Parathyroid adenoma (tissue), 2 donors: ENCODE data around the gene RAPGEF4.

ENCODE experiments used
- H2AFZ ChIP-seq: fragments of 300-600 bp; sonication (generic); one replicate; pipeline ENCODE4 v1.7.0; 2017; ENCODE audit warnings: antibody characterized with exemption, mild to moderate bottlenecking
- H3K27ac ChIP-seq: fragments of 300-600 bp; sonication (generic); one replicate; pipeline ENCODE4 v1.7.0; 2017
- H3K27me3 ChIP-seq: fragments of 300-600 bp; sonication (generic); one replicate; pipeline ENCODE4 v1.7.0; 2017; ENCODE audit warnings: low read length; ENCODE audit not compliant: control insufficient read depth, insufficient read depth
- H3K36me3 ChIP-seq: fragments of 300-600 bp; sonication (generic); one replicate; pipeline ENCODE4 v1.7.0; 2017; ENCODE audit warnings: low read length; ENCODE audit not compliant: control insufficient read depth, insufficient read depth
- H3K4me1 ChIP-seq: fragments of 300-600 bp; sonication (generic); one replicate; pipeline ENCODE4 v1.7.0; 2017; ENCODE audit warnings: control low read depth
- H3K4me2 ChIP-seq: fragments of 300-600 bp; sonication (generic); one replicate; pipeline ENCODE4 v1.7.0; 2017; ENCODE audit warnings: low read length
- H3K4me3 ChIP-seq: fragments of 300-600 bp; sonication (generic); one replicate; pipeline ENCODE4 v1.7.0; 2017; ENCODE audit warnings: low read depth, low read length
- H3K79me2 ChIP-seq: fragments of 300-600 bp; sonication (generic); one replicate; pipeline ENCODE4 v1.7.0; 2017; ENCODE audit warnings: control low read depth
- H3K9ac ChIP-seq: fragments of 300-600 bp; sonication (generic); one replicate; pipeline ENCODE4 v1.7.0; 2017; ENCODE audit warnings: mild to moderate bottlenecking
- H3K9me3 ChIP-seq: fragments of 300-600 bp; sonication (generic); one replicate; pipeline ENCODE4 v1.7.0; 2017; ENCODE audit warnings: low read length; ENCODE audit not compliant: control insufficient read depth
- CTCF ChIP-seq: fragments of 300-600 bp; sonication (generic); IDR thresholded peaks from one replicate; pipeline ENCODE4 v1.7.0; 2017; ENCODE audit warnings: antibody characterized with exemption, mild to moderate bottlenecking
- donor health status: primary hyperparathyroidism.

RAPGEF4 gene

GRCh38 chr2:172926785-172927640 lies 191.4 kb downstream of the RAPGEF4 start:
- Histone ChIP-seq H3K79me2 (peaks cover 2% of the 10 kb centered on the region), H2AFZ (no peak overlapping the region), H3K9ac (no peak overlapping the region), H3K27ac (no peak overlapping the region), H3K9me3 (no peaks in the 10 kb centered on the region), H3K36me3 (no peaks in the 10 kb centered on the region), H3K27me3 (no peaks in the 10 kb centered on the region), H3K4me2 (no peak overlapping the region), H3K4me3 (no peak overlapping the region), H3K4me1 (peaks cover 13% of the 10 kb centered on the region)
- TF ChIP-seq CTCF, result no peak

GRCh38 chr2:172927641-172928357 lies 192.2 kb downstream of the RAPGEF4 start:
- Histone ChIP-seq H3K9ac (no peak overlapping the region), H3K79me2 (no peaks in the 10 kb centered on the region), H3K27me3 (no peaks in the 10 kb centered on the region), H3K4me3 (no peak overlapping the region), H3K4me2 (no peak overlapping the region), H3K36me3 (no peaks in the 10 kb centered on the region), H3K27ac (no peak overlapping the region), H2AFZ (no peak overlapping the region), H3K4me1 (peaks cover 5% of the 10 kb centered on the region), H3K9me3 (no peaks in the 10 kb centered on the region)
- no peak for TF ChIP-seq CTCF

GRCh38 chr2:172928756-172929155 lies 193.1 kb downstream of the RAPGEF4 start:
- Histone ChIP-seq H3K9me3 (no peaks in the 10 kb centered on the region), H3K9ac (no peak overlapping the region), H3K4me3 (no peak overlapping the region), H3K27ac (no peak overlapping the region), H3K4me2 (no peak overlapping the region), H3K4me1 (peaks cover 5% of the 10 kb centered on the region), H3K36me3 (no peaks in the 10 kb centered on the region), H2AFZ (no peak overlapping the region), H3K27me3 (no peaks in the 10 kb centered on the region), H3K79me2 (no peaks in the 10 kb centered on the region)
- TF ChIP-seq CTCF, result no peak

GRCh38 chr2:172929644-172930043 lies 194.0 kb downstream of the RAPGEF4 start:
- H3K4me2 ChIP-seq, result no peak overlapping the region
- H3K9me3 ChIP-seq, result no peaks in the 10 kb centered on the region
- H3K27ac ChIP-seq, result no peak overlapping the region
- no peak overlapping the region for H3K9ac ChIP-seq
- no peak overlapping the region for H2AFZ ChIP-seq
- TF ChIP-seq CTCF, result no peak
- H3K79me2 ChIP-seq, result no peaks in the 10 kb centered on the region
- H3K27me3 ChIP-seq, result no peaks in the 10 kb centered on the region
- no peaks in the 10 kb centered on the region for H3K36me3 ChIP-seq
- no peak overlapping the region for H3K4me3 ChIP-seq
- H3K4me1 ChIP-seq, result peaks cover 5% of the 10 kb centered on the region
